Liver (tissue), 3 donors: ENCODE results near the gene NR2F1.

Source experiments
- EGR1 ChIP-seq, 2 donors: IDR thresholded peaks; 2 replicates each; pipeline ENCODE4 v1.6.1; 2016 to 2018; ENCODE audit warnings: antibody characterized with exemption in 2 of 2, low read depth in 2 of 2
- FOXA1 ChIP-seq: IDR thresholded peaks from 2 replicates; pipeline ENCODE4 v1.6.1; 2016; ENCODE audit warnings: antibody characterized with exemption
- JUND ChIP-seq, 2 donors: IDR thresholded peaks; 2 replicates each; pipeline ENCODE4 v1.6.1; 2016; ENCODE audit warnings: antibody characterized with exemption in 2 of 2
- RAD21 ChIP-seq, 2 donors: IDR thresholded peaks; 2 replicates each; pipeline ENCODE4 v1.6.1; 2016; ENCODE audit warnings: antibody characterized with exemption in 2 of 2, mild to moderate bottlenecking in 2 of 2
- SP1 ChIP-seq: IDR thresholded peaks from 2 replicates; pipeline ENCODE4 v1.6.1; 2018; ENCODE audit warnings: antibody characterized with exemption, mild to moderate bottlenecking
- TF ChIP-seq, protein P1 (sequence below): IDR thresholded peaks from 2 replicates; pipeline ENCODE4 v1.6.1; 2016; ENCODE audit warnings: antibody characterized with exemption, mild to moderate bottlenecking
- TF ChIP-seq, protein P2 (sequence below): fragments of 150-350 bp; IDR thresholded peaks from 2 replicates; pipeline ENCODE4 v1.5.1; 2017; ENCODE audit warnings: improper control_type of control experiment, low read depth, low read length; ENCODE audit not compliant: missing input control
- TF ChIP-seq, protein P3 (sequence below): IDR thresholded peaks from 2 replicates; pipeline ENCODE4 v1.6.1; 2016; ENCODE audit warnings: antibody characterized with exemption
- donor health status: healthy.
- donor health status: healthy.

DNA sequence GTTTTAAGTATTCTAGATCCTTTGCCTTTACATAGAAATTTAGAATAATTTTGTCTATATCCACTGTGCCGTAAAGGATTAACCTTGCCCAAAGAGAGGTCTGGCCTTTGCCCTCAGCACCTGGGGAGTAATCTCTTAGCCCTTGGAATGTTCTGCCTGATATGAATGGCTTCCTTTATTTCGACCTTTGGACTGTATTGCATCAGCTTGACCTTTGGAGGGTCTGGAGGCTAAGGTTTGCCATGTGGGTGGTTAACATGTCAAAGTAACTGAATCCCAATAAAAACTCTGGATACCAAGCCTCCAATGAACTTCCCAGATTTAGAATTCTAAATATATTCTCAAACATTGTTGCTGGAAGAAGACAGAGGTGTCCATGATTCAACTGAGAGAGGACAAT, 54.7 kb downstream of the NR2F1 start:
- TF ChIP-seq, protein P1, sequence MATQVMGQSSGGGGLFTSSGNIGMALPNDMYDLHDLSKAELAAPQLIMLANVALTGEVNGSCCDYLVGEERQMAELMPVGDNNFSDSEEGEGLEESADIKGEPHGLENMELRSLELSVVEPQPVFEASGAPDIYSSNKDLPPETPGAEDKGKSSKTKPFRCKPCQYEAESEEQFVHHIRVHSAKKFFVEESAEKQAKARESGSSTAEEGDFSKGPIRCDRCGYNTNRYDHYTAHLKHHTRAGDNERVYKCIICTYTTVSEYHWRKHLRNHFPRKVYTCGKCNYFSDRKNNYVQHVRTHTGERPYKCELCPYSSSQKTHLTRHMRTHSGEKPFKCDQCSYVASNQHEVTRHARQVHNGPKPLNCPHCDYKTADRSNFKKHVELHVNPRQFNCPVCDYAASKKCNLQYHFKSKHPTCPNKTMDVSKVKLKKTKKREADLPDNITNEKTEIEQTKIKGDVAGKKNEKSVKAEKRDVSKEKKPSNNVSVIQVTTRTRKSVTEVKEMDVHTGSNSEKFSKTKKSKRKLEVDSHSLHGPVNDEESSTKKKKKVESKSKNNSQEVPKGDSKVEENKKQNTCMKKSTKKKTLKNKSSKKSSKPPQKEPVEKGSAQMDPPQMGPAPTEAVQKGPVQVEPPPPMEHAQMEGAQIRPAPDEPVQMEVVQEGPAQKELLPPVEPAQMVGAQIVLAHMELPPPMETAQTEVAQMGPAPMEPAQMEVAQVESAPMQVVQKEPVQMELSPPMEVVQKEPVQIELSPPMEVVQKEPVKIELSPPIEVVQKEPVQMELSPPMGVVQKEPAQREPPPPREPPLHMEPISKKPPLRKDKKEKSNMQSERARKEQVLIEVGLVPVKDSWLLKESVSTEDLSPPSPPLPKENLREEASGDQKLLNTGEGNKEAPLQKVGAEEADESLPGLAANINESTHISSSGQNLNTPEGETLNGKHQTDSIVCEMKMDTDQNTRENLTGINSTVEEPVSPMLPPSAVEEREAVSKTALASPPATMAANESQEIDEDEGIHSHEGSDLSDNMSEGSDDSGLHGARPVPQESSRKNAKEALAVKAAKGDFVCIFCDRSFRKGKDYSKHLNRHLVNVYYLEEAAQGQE: no peak
- TF ChIP-seq, protein P2, sequence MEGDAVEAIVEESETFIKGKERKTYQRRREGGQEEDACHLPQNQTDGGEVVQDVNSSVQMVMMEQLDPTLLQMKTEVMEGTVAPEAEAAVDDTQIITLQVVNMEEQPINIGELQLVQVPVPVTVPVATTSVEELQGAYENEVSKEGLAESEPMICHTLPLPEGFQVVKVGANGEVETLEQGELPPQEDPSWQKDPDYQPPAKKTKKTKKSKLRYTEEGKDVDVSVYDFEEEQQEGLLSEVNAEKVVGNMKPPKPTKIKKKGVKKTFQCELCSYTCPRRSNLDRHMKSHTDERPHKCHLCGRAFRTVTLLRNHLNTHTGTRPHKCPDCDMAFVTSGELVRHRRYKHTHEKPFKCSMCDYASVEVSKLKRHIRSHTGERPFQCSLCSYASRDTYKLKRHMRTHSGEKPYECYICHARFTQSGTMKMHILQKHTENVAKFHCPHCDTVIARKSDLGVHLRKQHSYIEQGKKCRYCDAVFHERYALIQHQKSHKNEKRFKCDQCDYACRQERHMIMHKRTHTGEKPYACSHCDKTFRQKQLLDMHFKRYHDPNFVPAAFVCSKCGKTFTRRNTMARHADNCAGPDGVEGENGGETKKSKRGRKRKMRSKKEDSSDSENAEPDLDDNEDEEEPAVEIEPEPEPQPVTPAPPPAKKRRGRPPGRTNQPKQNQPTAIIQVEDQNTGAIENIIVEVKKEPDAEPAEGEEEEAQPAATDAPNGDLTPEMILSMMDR: no peak
- TF ChIP-seq JUND (IDR thresholded peaks at IDR 0.05) (no peak), SP1 (no peak), RAD21 (IDR thresholded peaks at IDR 0.05) (no peak), EGR1 (IDR thresholded peaks at IDR 0.05; ENCODE audit: low read depth in 2 of 2) (no peak), FOXA1 (no peak)
- TF ChIP-seq, protein P3, sequence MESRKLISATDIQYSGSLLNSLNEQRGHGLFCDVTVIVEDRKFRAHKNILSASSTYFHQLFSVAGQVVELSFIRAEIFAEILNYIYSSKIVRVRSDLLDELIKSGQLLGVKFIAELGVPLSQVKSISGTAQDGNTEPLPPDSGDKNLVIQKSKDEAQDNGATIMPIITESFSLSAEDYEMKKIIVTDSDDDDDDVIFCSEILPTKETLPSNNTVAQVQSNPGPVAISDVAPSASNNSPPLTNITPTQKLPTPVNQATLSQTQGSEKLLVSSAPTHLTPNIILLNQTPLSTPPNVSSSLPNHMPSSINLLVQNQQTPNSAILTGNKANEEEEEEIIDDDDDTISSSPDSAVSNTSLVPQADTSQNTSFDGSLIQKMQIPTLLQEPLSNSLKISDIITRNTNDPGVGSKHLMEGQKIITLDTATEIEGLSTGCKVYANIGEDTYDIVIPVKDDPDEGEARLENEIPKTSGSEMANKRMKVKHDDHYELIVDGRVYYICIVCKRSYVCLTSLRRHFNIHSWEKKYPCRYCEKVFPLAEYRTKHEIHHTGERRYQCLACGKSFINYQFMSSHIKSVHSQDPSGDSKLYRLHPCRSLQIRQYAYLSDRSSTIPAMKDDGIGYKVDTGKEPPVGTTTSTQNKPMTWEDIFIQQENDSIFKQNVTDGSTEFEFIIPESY: no peak
